Ishikawa (cell line): ENCODE measurements around the gene TIMM50.

Experiments used
- TEAD4 ChIP-seq: IDR thresholded peaks from 2 replicates; pipeline ENCODE4 v1.6.1; 2012
- YY1 ChIP-seq: IDR thresholded peaks from 2 replicates; pipeline ENCODE4 v1.6.1; 2012; ENCODE audit warnings: low read depth

GRCh38 chr19:39435499-39436349, 44.9 kb upstream of the TIMM50 start, which contains the start of gene RPS16:
- TF ChIP-seq YY1 (peak; percentile 71), TEAD4 (peak; percentile 28)
